ENCODE measurements around the gene TBC1D22B. TPM values are rescaled to one million over a fixed set of nuclear protein-coding genes. Genes with fewer than 3 reads are reported as not detected.

The TBC1D22B gene
- total RNA-seq, 2 donors from 2014 or later, result 7.7 to 11.6 TPM

- peaks cover 52 to 66% of the 10 kb centered on the region in 2 donors for H3K4me1 ChIP-seq (ENCODE audit: control insufficient read depth in 1 of 2, low read depth in 2 of 2)
- TF ChIP-seq, protein P1, sequence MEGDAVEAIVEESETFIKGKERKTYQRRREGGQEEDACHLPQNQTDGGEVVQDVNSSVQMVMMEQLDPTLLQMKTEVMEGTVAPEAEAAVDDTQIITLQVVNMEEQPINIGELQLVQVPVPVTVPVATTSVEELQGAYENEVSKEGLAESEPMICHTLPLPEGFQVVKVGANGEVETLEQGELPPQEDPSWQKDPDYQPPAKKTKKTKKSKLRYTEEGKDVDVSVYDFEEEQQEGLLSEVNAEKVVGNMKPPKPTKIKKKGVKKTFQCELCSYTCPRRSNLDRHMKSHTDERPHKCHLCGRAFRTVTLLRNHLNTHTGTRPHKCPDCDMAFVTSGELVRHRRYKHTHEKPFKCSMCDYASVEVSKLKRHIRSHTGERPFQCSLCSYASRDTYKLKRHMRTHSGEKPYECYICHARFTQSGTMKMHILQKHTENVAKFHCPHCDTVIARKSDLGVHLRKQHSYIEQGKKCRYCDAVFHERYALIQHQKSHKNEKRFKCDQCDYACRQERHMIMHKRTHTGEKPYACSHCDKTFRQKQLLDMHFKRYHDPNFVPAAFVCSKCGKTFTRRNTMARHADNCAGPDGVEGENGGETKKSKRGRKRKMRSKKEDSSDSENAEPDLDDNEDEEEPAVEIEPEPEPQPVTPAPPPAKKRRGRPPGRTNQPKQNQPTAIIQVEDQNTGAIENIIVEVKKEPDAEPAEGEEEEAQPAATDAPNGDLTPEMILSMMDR (IDR thresholded peaks at IDR 0.05), result no peak
- H3K4me3 ChIP-seq, result no peak overlapping the region
- H3K9me3 ChIP-seq, result no peaks in the 10 kb centered on the region
- peak overlapping the region; percentile 89 to 92 for H3K27ac ChIP-seq
- no peak for DNase-seq (ENCODE audit: low spot score)
- no peaks in the 10 kb centered on the region for H3K36me3 ChIP-seq
- ATAC-seq (ENCODE audit: insufficient number of reproducible peaks, low FRiP score, low read depth), result no peak
- H3K27me3 ChIP-seq (replicated peaks; ENCODE audit: insufficient read depth), result no peaks in the 10 kb centered on the region
Measured at GRCh38 chr6:37243131-37243815, 14.3 kb upstream of the TBC1D22B start.

- Histone ChIP-seq H3K4me1 (ENCODE audit: control insufficient read depth in 1 of 2, low read depth in 2 of 2) (peaks cover 46 to 59% of the 10 kb centered on the region in 2 donors), H3K36me3 (no peaks in the 10 kb centered on the region), H3K4me3 (no peak overlapping the region), H3K9me3 (no peaks in the 10 kb centered on the region), H3K27ac (peak overlapping the region; percentile 89 to 92), H3K27me3 (replicated peaks; ENCODE audit: insufficient read depth) (no peaks in the 10 kb centered on the region)
- ATAC-seq (ENCODE audit: insufficient number of reproducible peaks, low FRiP score, low read depth), result no peak
- TF ChIP-seq, protein P1 (IDR thresholded peaks at IDR 0.05), result no peak
- no peak for DNase-seq (ENCODE audit: low spot score)
Measured at GRCh38 chr6:37243816-37244370, 13.7 kb upstream of the TBC1D22B start.

- Histone ChIP-seq H3K4me1 (ENCODE audit: control insufficient read depth in 1 of 2, low read depth in 2 of 2) (peaks cover 39 to 52% of the 10 kb centered on the region in 2 donors), H3K27ac (peak overlapping the region; percentile 89 to 95), H3K27me3 (replicated peaks; ENCODE audit: insufficient read depth) (no peaks in the 10 kb centered on the region), H3K9me3 (no peaks in the 10 kb centered on the region), H3K36me3 (no peaks in the 10 kb centered on the region), H3K4me3 (peak overlapping the region; percentile 12)
- DNase-seq (ENCODE audit: low spot score), result peak; percentile 85
- TF ChIP-seq, protein P1 (IDR thresholded peaks at IDR 0.05), result no peak
- peak; percentile 91 for ATAC-seq (ENCODE audit: insufficient number of reproducible peaks, low FRiP score, low read depth)
Measured at GRCh38 chr6:37244430-37245310, 12.9 kb upstream of the TBC1D22B start.

GRCh38 chr6:37251211-37251780 is 6.3 kb upstream of the TBC1D22B start:
- DNase-seq (ENCODE audit: low spot score) (no peak), ATAC-seq (ENCODE audit: insufficient number of reproducible peaks, low FRiP score, low read depth) (no peak)
- Histone ChIP-seq H3K4me1 (ENCODE audit: control insufficient read depth in 1 of 2, low read depth in 2 of 2) (no peaks in the 10 kb centered on the region), H3K4me3 (no peak overlapping the region), H3K9me3 (no peaks in the 10 kb centered on the region), H3K27me3 (replicated peaks; ENCODE audit: insufficient read depth) (no peaks in the 10 kb centered on the region), H3K36me3 (no peaks in the 10 kb centered on the region), H3K27ac (no peak overlapping the region)
- TF ChIP-seq, protein P1 (IDR thresholded peaks at IDR 0.05), result no peak

Measured in thoracic aorta (tissue), 2 donors.